ENCODE results near the gene EPS15. TPM values are rescaled to one million over a fixed set of nuclear protein-coding genes. Genes with fewer than 3 reads are reported as not detected.

EPS15 gene
- total and polyA plus RNA-seq, 2 of the 13 experiments (the other 11 are each of a cell fraction or from before 2014, with no cell fraction given), result 14.3 to 19.3 TPM

- Histone ChIP-seq H2AFZ (ENCODE audit: low read length) (no peak overlapping the region), H3K36me3 (replicated peaks in 1 of 2; ENCODE audit: control insufficient read depth in 1 of 2, insufficient read depth in 2 of 2, low read length in 2 of 2) (no peaks in the 10 kb centered on the region), H3K27me3 (ENCODE audit: control insufficient read depth in 1 of 2, insufficient read depth in 2 of 2, low read length in 2 of 2) (peaks cover 0 to 19% of the 10 kb centered on the region in 2 experiments; a peak in 2 of 5 replicates), H4K20me1 (ENCODE audit: insufficient read depth, low read length) (no peaks in the 10 kb centered on the region), H3K9me3 (ENCODE audit: low read length) (no peaks in the 10 kb centered on the region), H3K4me1 (ENCODE audit: insufficient read depth, low read length) (peaks cover 25% of the 10 kb centered on the region), H3K27ac (ENCODE audit: extremely low read length, insufficient read depth, low read length) (no peak overlapping the region), H3K4me2 (ENCODE audit: low read depth, low read length) (no peak overlapping the region), H3K4me3 (replicated peaks in 1 of 3; ENCODE audit: insufficient read depth in 1 of 3, low read depth in 2 of 3, low read length in 3 of 3) (no peak overlapping the region), H3K79me2 (ENCODE audit: insufficient read depth, low read length) (no peaks in the 10 kb centered on the region), H3K9ac (ENCODE audit: insufficient read depth, low read depth, low read length) (no peak overlapping the region)
- intact Hi-C loops (cut with micrococcal nuclease; ENCODE audit: unreplicated experiment) (no loop called here), in situ Hi-C loops (cut with HindIII; ENCODE audit: extremely low pct_ligation_motif_present, low pct_unique_long_range_greater_than_20kb) (no loop called here)
- no TSS peak for BruUV-seq (replicated peaks)
- TF ChIP-seq ZNF644 (CRISPR knock-in tag; IDR thresholded peaks at IDR 0.05; ENCODE audit: low read depth) (no peak), ZNF180 (CRISPR knock-in tag; IDR thresholded peaks at IDR 0.05; ENCODE audit: borderline replicate concordance, low read depth) (no peak), TFDP2 (CRISPR knock-in tag; IDR thresholded peaks at IDR 0.05) (no peak), ZNF761 (CRISPR knock-in tag; conservative IDR thresholded peaks at IDR 0.05) (no peak), ZNF234 (CRISPR knock-in tag; conservative IDR thresholded peaks at IDR 0.05) (no peak), ZBTB34 (CRISPR knock-in tag; IDR thresholded peaks at IDR 0.05) (no peak), MAFK (conservative IDR thresholded peaks at IDR 0.05 in 1 of 2, IDR thresholded peaks at IDR 0.05 in 1 of 2; ENCODE audit: low read length in 2 of 2) (no peak), ZNF296 (CRISPR knock-in tag; conservative IDR thresholded peaks at IDR 0.05) (no peak), ZNF205 (CRISPR knock-in tag; IDR thresholded peaks at IDR 0.05) (no peak), SNRNP70 (IDR thresholded peaks at IDR 0.05; ENCODE audit: low read depth, low read length) (no peak), REST (IDR thresholded peaks at IDR 0.05; ENCODE audit: borderline replicate concordance in 1 of 2, low read depth in 1 of 2, low read length in 2 of 2) (no peak), GFI1 (CRISPR knock-in tag; IDR thresholded peaks at IDR 0.05; ENCODE audit: borderline replicate concordance) (no peak), SUZ12 (IDR thresholded peaks at IDR 0.05; ENCODE audit: low read depth, low read length) (no peak), SMAD9 (CRISPR knock-in tag; IDR thresholded peaks at IDR 0.05) (no peak)
- WGBS (ENCODE audit: low lambda C conversion rate), result 43% methylated on average over 3 of the region's 3 CpGs
- ATAC-seq, result no peak
- POLR2A ChIA-PET, result no interaction called here
- DNase-seq (ENCODE audit: low spot score), result no peak
- FAIRE-seq, result no peak
- CTCF ChIA-PET (ENCODE audit: low intra/inter-chr PET ratio, low total read pairs), result no interaction called here
Observed at GRCh38 chr1:51328279-51328678, 190.8 kb downstream of the EPS15 start.
